GF-D8 (cell line): Measurements from ENCODE around the gene CCDC9B.

ENCODE experiments used
- DNase-seq: peaks from one replicate; lab custom pipeline; 2025; lab: John Stamatoyannopoulos, UW

CCDC9B gene

DNA sequence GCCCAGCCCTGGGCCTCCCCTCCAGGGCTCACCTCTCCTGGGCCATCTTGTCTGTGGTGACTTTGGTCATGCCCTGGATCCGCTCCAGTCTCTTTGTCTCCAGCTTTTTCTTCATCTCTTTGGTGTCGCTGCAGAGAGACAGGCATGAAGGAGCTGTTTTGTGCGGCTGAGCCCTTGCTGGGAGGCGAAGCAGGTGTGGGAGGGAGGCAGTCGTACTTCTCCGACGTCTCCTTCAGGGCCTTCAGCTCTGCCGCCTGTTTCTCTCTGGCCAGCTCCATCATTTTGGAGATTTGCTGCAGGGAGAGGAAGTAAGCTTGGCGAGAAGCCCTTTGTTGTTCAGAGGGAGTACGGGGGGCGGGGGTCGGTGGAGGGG is 50.2 kb downstream of the CCDC9B start:
- no peak for DNase-seq

- no peak for DNase-seq
These were observed 51.5 kb downstream of the CCDC9B start for GRCh38 chr15:40289140-40289775.

DNA sequence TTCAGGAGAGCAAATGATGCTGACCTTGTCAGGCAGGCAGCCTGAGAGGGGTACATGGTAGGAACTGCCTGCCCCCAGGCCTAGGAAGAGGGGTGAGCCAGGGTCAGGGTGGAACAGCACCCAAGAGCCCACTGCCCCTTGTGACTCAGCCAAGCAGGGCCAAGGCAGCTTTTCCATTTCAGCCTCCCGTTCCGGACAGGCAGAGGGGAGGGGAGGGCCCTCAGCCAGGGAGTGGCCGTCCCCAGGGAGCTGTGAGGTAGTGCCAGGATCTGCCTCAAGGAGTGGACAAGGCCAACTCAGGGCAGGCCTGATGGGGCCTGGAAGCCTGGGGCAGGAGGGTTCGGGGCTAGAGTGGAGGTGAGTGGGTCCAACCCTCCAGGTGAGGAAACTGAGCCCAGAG is 52.8 kb downstream of the CCDC9B start:
- DNase-seq = no peak

- no peak for DNase-seq
These were observed 53.2 kb downstream of the CCDC9B start for GRCh38 chr15:40287505-40287904.

DNA sequence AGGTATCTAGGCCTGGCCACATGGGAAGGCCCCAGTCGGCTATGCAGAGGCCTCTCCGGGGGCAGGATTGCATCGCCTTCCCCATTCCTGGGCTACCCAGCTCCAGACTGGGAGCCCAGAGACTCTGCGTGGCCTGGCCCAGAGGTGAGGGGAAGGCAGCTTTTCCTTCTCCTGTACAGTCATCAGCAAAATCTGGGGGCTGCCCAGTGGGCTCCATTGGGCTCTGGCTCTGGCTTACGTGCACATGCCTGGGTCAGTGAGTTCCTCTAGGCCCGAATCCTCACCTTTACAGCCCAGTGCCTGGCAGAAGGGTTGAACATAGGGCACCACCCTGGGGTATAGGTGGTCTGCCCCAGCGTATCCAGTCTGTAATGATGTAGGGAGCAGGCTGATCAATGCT is 53.9 kb downstream of the CCDC9B start:
- DNase-seq = no peak

DNA sequence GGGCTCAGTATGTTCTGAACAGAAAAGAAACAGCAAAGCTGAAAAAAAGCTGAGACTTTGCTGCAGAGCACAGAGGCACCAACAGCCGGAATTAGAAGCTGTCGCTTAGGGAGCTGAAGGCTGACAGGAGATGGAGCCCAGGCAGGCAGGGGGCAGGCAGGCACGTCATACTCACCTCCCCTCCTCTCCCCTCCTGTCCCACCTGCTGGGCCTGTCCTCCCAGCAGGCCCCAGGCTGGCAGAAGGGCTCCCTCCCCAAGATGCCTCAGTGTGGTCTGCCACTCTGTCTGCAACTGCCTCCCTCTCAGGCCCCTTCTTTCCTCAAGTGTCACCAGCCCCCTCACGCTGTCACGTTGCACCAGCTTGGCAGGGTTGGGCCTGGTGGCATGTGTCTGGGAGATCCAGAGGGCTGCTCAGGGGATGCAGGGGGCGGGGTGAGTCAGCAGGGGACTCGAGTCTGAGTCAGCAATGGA is 54.6 kb downstream of the CCDC9B start:
- no peak for DNase-seq

DNA sequence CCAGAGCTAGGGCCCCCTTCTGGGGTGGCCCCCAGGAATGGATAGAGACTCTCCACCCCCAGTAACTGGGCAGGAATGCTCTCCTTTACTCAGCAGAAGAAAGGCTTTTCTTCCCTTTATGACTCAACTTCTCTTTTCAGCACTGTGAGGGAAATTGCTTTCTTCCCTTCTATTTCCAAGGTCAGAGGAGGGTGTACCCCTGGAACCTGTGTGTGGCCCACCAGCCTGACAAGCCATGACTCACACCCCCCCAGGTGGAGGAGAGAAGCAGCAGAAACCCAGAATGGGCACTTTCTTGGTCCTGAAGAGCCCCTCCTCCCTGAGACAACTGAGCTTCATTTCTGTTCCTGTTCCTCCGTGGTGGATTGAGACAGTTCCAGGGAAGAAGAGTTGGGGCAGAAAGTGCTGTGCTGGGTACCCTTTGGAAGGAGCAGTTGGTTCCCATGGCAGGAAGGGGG is 55.2 kb downstream of the CCDC9B start:
- DNase-seq = no peak

DNA sequence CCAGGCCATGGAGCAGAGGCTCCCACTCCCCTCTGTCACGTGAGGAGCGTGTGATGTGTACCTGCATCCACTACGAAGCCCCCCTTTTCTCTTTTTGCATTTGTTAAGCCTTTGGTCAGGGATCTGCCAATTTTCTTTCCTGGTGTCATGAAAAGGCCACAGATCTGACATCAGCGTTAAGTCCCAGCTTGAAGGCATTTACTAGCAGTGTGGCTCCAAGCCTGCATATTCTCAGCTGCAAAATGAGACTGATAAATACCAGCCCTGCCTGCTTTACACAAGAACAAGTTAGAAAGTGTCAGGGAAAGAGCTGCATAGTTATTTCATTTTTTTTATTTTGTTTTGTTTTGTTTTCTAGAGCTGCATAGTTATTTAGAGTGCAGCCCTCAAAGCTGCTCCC is 55.6 kb downstream of the CCDC9B start:
- DNase-seq = no peak

DNA sequence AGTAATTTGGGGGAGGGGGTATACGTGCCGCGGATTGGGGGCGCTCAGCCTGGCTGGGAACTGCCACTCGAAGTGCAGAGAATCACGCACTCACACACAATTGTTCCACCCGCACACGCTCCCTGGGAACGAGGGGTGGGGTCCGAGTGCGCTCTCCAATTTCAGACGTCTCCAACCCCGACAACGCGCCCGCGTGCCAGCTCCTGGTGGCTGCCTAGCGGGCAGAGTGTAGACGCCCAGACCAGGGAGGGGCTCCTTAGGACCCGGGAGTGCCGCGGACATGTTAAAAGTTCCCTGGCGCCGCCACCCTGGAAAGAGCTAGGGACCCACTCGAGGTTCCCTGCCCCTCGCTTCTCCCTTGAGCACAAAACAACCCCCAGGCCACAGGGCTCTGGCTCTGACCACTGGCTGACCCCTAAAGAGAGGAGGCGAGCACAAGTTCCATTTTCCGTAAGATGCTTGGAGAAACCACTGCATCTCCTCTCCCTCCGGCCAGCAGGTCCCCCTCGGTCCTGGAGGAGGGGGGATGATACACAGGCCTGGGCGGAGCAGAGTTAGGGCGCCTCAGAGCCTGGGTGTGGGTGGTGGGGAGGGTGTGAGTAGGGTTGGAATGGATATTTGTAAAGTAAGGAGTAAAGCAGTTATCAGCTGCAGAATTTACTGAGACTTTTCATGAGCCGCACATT is 57.0 kb downstream of the CCDC9B start:
- DNase-seq = no peak

- no peak for DNase-seq
These were observed 57.7 kb downstream of the CCDC9B start, which contains the start of gene ANKRD63 for GRCh38 chr15:40282869-40283614. ANKRD63 (minus strand) TSS chr15:40283064; CDS start chr15:40282586, 478 bp downstream.

DNA sequence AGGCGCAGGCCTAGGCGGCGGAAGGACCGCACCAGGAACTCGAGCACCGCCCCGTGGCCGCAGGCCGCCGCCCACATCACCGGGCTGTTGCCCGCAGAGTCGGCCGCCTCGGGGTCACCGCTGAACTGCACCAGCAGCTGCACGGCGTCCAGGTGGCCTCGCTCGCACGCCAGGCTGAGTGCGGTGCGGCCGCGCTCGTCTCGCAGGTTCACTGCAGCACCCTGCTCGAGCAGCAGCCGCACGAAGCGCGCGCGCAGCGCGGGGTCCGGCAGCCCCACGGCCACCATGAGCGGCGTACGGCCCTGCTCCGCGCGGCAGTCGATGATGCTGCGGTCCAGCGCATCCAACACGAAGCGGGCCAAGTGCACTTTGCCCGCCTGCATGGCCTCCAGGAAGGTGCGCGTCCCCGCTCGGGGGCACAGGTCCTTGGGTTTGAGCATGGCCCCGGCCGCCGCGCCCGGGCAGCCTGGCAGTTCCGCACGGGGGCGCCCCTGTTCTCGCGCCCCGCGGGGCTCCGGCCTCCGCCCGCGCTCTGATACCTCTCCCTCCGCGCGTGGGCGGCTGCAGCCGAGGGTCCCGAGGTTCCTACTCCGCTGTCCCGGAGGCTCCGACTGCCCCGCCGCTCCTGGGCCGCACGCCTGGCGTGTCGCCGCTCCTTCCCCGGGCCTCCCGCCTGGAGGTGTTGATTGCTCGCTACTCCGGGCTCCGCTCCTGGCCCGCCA is 58.4 kb downstream of the CCDC9B start:
- no peak for DNase-seq

GRCh38 chr15:40281801-40282146 is 59.0 kb downstream of the CCDC9B start:
- no peak for DNase-seq
